K562 (cell line): Measurements from ENCODE around the gene ARHGAP25. TPM values are rescaled to one million over a fixed set of nuclear protein-coding genes. Genes with fewer than 3 reads are reported as not detected.

Experiments used
- ATAC-seq: fragments of 200-7000 bp; cut with Tn5 transposase; 3 replicates; pipeline ENCODE4 v1.9.1; 2020; ENCODE audit warnings: moderate library complexity
- BruUV-seq: library from RNA; stranded (reverse); fragments of 400-500 nt; replicated peaks from 2 replicates; lab custom pipeline; 2021; lab: Mats Ljungman, UMichigan
- CTCF ChIA-PET: fragments of 300-600 bp; formaldehyde crosslinking; extraction: SDS; loops from one replicate; lab custom pipeline; 2021; ENCODE audit warnings: low intra/inter-chr PET ratio; lab: Yijun Ruan, JAX
- POLR2A ChIA-PET: fragments of 300-600, 350-650 bp; sonication (Branson Sonifier 250); formaldehyde crosslinking; extraction: SDS; loops from one replicate; lab custom pipeline; 2021; ENCODE audit warnings: antibody characterized with exemption, inconsistent platforms; lab: Yijun Ruan, JAX
- DNase-seq, 4 experiments: peaks; one replicate each; pipeline versions ENCODE4 v3.0.0 to v3.0.0-alpha.2; 2011 to 2018; ENCODE audit warnings: low spot score in 3 of 4, mixed read lengths in 3 of 4; ENCODE audit errors: extremely low read depth in 1 of 4
- FAIRE-seq: peaks from 2 replicates; lab custom pipeline; 2011; peaks lifted over from hg19 to GRCh38; lab: Jason Lieb, UNC
- H2AFZ ChIP-seq: 2 replicates; pipeline ENCODE4 v1.6.0; 2011; ENCODE audit warnings: low read depth, low read length, control low read depth, inconsistent platforms
- H3K27ac ChIP-seq: fragments of 200-600 bp; 3 replicates; pipeline ENCODE4 v1.8.0; 2011; ENCODE audit warnings: low read depth, mild to moderate bottlenecking, control low read depth, inconsistent platforms, low read length, moderate library complexity, mixed read lengths; ENCODE audit errors: extremely low read depth
- H3K27me3 ChIP-seq, 2 experiments: fragments of 300-600 bp in 1 of 2; 2 replicates in 1 of 2; 3 replicates in 1 of 2; pipeline versions ENCODE4 v1.6.0 to v1.8.0; 2011; ENCODE audit warnings: inconsistent platforms in 2 of 2, low read length in 2 of 2, mild to moderate bottlenecking in 1 of 2, mixed read lengths in 1 of 2, moderate library complexity in 1 of 2; ENCODE audit not compliant: control insufficient read depth in 2 of 2, insufficient read depth in 2 of 2
- H3K36me3 ChIP-seq: fragments of 300-600 bp; 3 replicates; pipeline ENCODE4 v1.8.0; 2011; ENCODE audit warnings: mild to moderate bottlenecking, low read length, inconsistent platforms; ENCODE audit not compliant: control insufficient read depth, insufficient read depth
- H3K4me1 ChIP-seq, 2 experiments: fragments of 200-600 bp in 1 of 2; replicated peaks in 1 of 2; 2 replicates in 1 of 2; 3 replicates in 1 of 2; pipeline versions ENCODE4 v1.5.1 to v1.8.0; 2011; ENCODE audit warnings: inconsistent platforms in 2 of 2, low read length in 2 of 2, mild to moderate bottlenecking in 1 of 2, mixed read lengths in 1 of 2, moderate library complexity in 1 of 2; ENCODE audit not compliant: control insufficient read depth in 2 of 2, insufficient read depth in 2 of 2
- H3K4me2 ChIP-seq: 2 replicates; pipeline ENCODE4 v1.6.1; 2011; ENCODE audit warnings: low read length, control low read depth, inconsistent platforms, mixed read lengths; ENCODE audit not compliant: insufficient read depth
- H3K4me3 ChIP-seq: fragments of 200-600 bp; sonication (generic), shearing (Covaris generic); 2 replicates; pipeline ENCODE4 v1.5.1; 2016; ENCODE audit warnings: control low read depth, inconsistent platforms
- H3K79me2 ChIP-seq: fragments of 200-600 bp; 3 replicates; pipeline ENCODE4 v1.8.0; 2011; ENCODE audit warnings: low read length, inconsistent platforms; ENCODE audit not compliant: control insufficient read depth, insufficient read depth
- H3K9ac ChIP-seq, 2 experiments: 2 replicates each; pipeline versions ENCODE4 v1.6.0 to v1.6.1; 2011; ENCODE audit warnings: low read depth in 2 of 2, low read length in 2 of 2, control low read depth in 1 of 2, inconsistent platforms in 1 of 2, mild to moderate bottlenecking in 1 of 2, mixed read lengths in 1 of 2; ENCODE audit not compliant: insufficient read depth in 1 of 2
- H3K9me1 ChIP-seq: one replicate; pipeline ENCODE4 v1.6.0; 2011; ENCODE audit warnings: inconsistent platforms, mild to moderate bottlenecking, low read length, moderate library complexity; ENCODE audit not compliant: control insufficient read depth, insufficient read depth
- H3K9me3 ChIP-seq: replicated peaks from 2 replicates; pipeline ENCODE4 v1.5.1; 2011; ENCODE audit warnings: low read depth, low read length, inconsistent platforms; ENCODE audit not compliant: control insufficient read depth, insufficient read depth
- H4K20me1 ChIP-seq: replicated peaks from 2 replicates; pipeline ENCODE4 v1.6.1; 2011; ENCODE audit warnings: low read length, inconsistent platforms, mixed read lengths; ENCODE audit not compliant: control insufficient read depth, insufficient read depth
- AFF1 ChIP-seq, 2 experiments: fragments of 450-650 bp; IDR thresholded peaks; 2 replicates each; pipeline ENCODE4 v1.6.1; 2018; ENCODE audit warnings: mild to moderate bottlenecking in 2 of 2, low read depth in 1 of 2; ENCODE audit not compliant: partially characterized antibody in 2 of 2
- ATF1 ChIP-seq, 2 experiments: fragments of 450-650 bp in 1 of 2; IDR thresholded peaks; 2 replicates each; pipeline ENCODE4 v1.6.1; 2016; ENCODE audit warnings: missing compliant biosample characterization in 1 of 2, missing genetic modification characterization in 1 of 2
- BCOR ChIP-seq: fragments of 450-650 bp; IDR thresholded peaks from 2 replicates; pipeline ENCODE4 v1.6.1; 2016
- HMG20A ChIP-seq: fragments of 450-650 bp; formaldehyde crosslinking; conservative IDR thresholded peaks from 2 replicates; pipeline ENCODE4 v1.4.0; 2020; ENCODE audit warnings: mild to moderate bottlenecking, mixed read lengths
- MAFF ChIP-seq: IDR thresholded peaks from 2 replicates; pipeline ENCODE4 v1.6.1; 2012; ENCODE audit warnings: low read length, improper control_type of control experiment
- NFXL1 ChIP-seq: fragments of 450-650 bp; formaldehyde crosslinking; IDR thresholded peaks from 2 replicates; pipeline ENCODE4 v1.4.0; 2021; ENCODE audit warnings: mild to moderate bottlenecking
- NR2C2 ChIP-seq, 2 experiments: fragments of 200-800 bp in 1 of 2; sonication (Bioruptor generic) in 1 of 2; sonication (generic) in 1 of 2; formaldehyde crosslinking in 1 of 2; IDR thresholded peaks; 2 replicates each; pipeline versions ENCODE4 v1.6.1 to v1.8.0; 2016 to 2022; ENCODE audit warnings: mild to moderate bottlenecking in 1 of 2, missing compliant biosample characterization in 1 of 2, missing genetic modification characterization in 1 of 2, missing genetic modification reagents in 1 of 2
- NUFIP1 ChIP-seq: fragments of 450-650 bp; IDR thresholded peaks from 2 replicates; pipeline ENCODE4 v1.6.1; 2018; ENCODE audit not compliant: partially characterized antibody
- POLR2B ChIP-seq: fragments of 450-650 bp; IDR thresholded peaks from 2 replicates; pipeline ENCODE4 v1.6.1; 2018; ENCODE audit warnings: low read depth; ENCODE audit not compliant: partially characterized antibody
- SMARCA4 ChIP-seq: fragments of 450-650 bp; IDR thresholded peaks from 2 replicates; pipeline ENCODE4 v1.6.1; 2016
- SMARCE1 ChIP-seq: fragments of 450-650 bp; IDR thresholded peaks from 2 replicates; pipeline ENCODE4 v1.7.1; 2016; ENCODE audit warnings: mild to moderate bottlenecking
- TARDBP ChIP-seq: fragments of 450-650 bp; IDR thresholded peaks from 2 replicates; pipeline ENCODE4 v1.6.1; 2016
- TOE1 ChIP-seq, 2 experiments: fragments of 450-650 bp in 1 of 2; sonication (generic) in 1 of 2; formaldehyde crosslinking in 1 of 2; IDR thresholded peaks; 2 replicates each; pipeline versions ENCODE4 v1.7.1 to v1.8.0; 2016 to 2022; ENCODE audit warnings: borderline replicate concordance in 2 of 2, mild to moderate bottlenecking in 2 of 2, antibody characterized with exemption in 1 of 2, inconsistent platforms in 1 of 2, low read depth in 1 of 2, missing genetic modification reagents in 1 of 2, moderate library complexity in 1 of 2
- ZBTB9 ChIP-seq: fragments of 450-650 bp; formaldehyde crosslinking; IDR thresholded peaks from 2 replicates; pipeline ENCODE4 v1.4.0; 2020; ENCODE audit warnings: mild to moderate bottlenecking, moderate library complexity
- ZNF143 ChIP-seq: sonication (generic); formaldehyde crosslinking; IDR thresholded peaks from 2 replicates; pipeline ENCODE4 v1.9.0; 2022; ENCODE audit warnings: mild to moderate bottlenecking, missing genetic modification reagents
- ZNF41 ChIP-seq: fragments of 250-450 bp; sonication (Bioruptor Pico); conservative IDR thresholded peaks from 2 replicates; pipeline ENCODE4 v1.4.0; 2020; ENCODE audit warnings: mild to moderate bottlenecking
- WGBS: fragments of 100-300 bp; shearing (Covaris generic); methylation state at CpG from one replicate; pipeline ENCODE4 v1.1.6; 2016; ENCODE audit warnings: low coverage, mixed read lengths; ENCODE audit not compliant: insufficient coverage; ENCODE audit errors: missing lambda C conversion rate; 5-methylcytosine and 5-hydroxymethylcytosine counted together
- in situ Hi-C: fragments of 300-500 bp; cut with MboI; formaldehyde crosslinking; loops from 4 replicates; pipeline ENCODE4 v1.15.0; 2018; ENCODE audit warnings: inconsistent platforms, mixed read lengths
- intact Hi-C: fragments of 100-400 bp; cut with micrococcal nuclease; formaldehyde crosslinking; loops from 2 replicates; pipeline ENCODE4 v1.14.2; 2022
- polyA plus RNA-seq, 8 experiments: library from polyadenylated mRNA; depleted of rRNA in 4 of 8; stranded (reverse) in 5 of 8; unstranded in 3 of 8; fragments of >200 nt; fragmentation: Nextera tagmentation in 2 of 8; fragmentation: Illumina TruSeq in 1 of 8; extraction: Ambion mirVana in 2 of 8; extraction: Trizol in 1 of 8; gene quantifications; 2 replicates each; pipeline versions ENCODE4 v1.2.1 to v1.2.3, GENCODE V29; 2011 to 2014; ENCODE audit warnings: inconsistent platforms in 1 of 8, missing spikeins in 1 of 8
- total RNA-seq, 7 experiments: library from RNA; depleted of rRNA in 6 of 7; stranded (reverse); fragments of >200 nt in 6 of 7; fragmentation: Illumina TruSeq in 2 of 7; extraction: Trizol in 2 of 7; gene quantifications; 2 replicates each; pipeline versions ENCODE4 v1.2.1 to v1.2.3, GENCODE V29; 2011 to 2021; ENCODE audit warnings: low replicate concordance in 1 of 7

The ARHGAP25 gene
- total and polyA plus RNA-seq, 9 of the 15 experiments (the other 6 are each of a cell fraction or from before 2014, with no cell fraction given): 4.9 to 14.8 (median 10.7) TPM

GRCh38 chr2:68776124-68776523, 41.5 kb downstream of the ARHGAP25 start:
- H3K79me2 ChIP-seq: peaks cover 5% of the 10 kb centered on the region; the same call in 2 of the 3 replicates
- 74% methylated on average over 2 of the region's 2 CpGs for whole genome bisulfite sequencing
- H3K9ac ChIP-seq: 0 out of 4 replicates have a peak overlapping the region, but pooled peaks of 1 of the 2 experiments have one; percentile 40
- POLR2A ChIA-PET: interaction anchor here (0.9 to 1.4 kb wide), 4 partner anchors 10 to 15 kb away, joined by 3 to 4 read pairs (median 4); no protein-coding TSS in a partner anchor
- H3K9me1 ChIP-seq: no peaks in the 10 kb centered on the region
- H3K4me3 ChIP-seq: peak overlapping the region; percentile 33; the same call in 1 of the 2 replicates
- H3K4me2 ChIP-seq: peak overlapping the region; percentile 77
- in situ Hi-C loops (no loop called here), intact Hi-C loops (loop anchor here (2.0 kb wide), 1 partner anchor 25 kb away; no protein-coding TSS in a partner anchor)
- FAIRE-seq (no peak), ATAC-seq (peak; percentile 68), DNase-seq (peak in 1 of 4 experiments; percentile 32)
- CTCF ChIA-PET: interaction anchor here (0.7 kb wide), 1 partner anchor 133 kb away, joined by 3 read pairs; no protein-coding TSS in a partner anchor
- BruUV-seq: no TSS peak
- no peaks in the 10 kb centered on the region for H4K20me1 ChIP-seq
- H3K9me3 ChIP-seq: no peaks in the 10 kb centered on the region
- peaks cover 16 to 56% of the 10 kb centered on the region in 2 experiments for H3K4me1 ChIP-seq
- H3K27me3 ChIP-seq: no peaks in the 10 kb centered on the region
- H3K36me3 ChIP-seq: no peaks in the 10 kb centered on the region
- no peak overlapping the region for H3K27ac ChIP-seq
- H2AFZ ChIP-seq: peak overlapping the region; percentile 11; the same call in 1 of the 2 replicates
- no peak for TF ChIP-seq ZNF41
- TF ChIP-seq NFXL1 (CRISPR knock-in tag): no peak
- TF ChIP-seq SMARCA4: peak; percentile 36; the same call in 1 of the 2 replicates
- TF ChIP-seq MAFF: no peak
- no peak for TF ChIP-seq POLR2B
- no peak for TF ChIP-seq TOE1 (IDR thresholded peaks at IDR 0.05; ENCODE audit: borderline replicate concordance)
- no peak for TF ChIP-seq TOE1 (CRISPR knock-in tag; IDR thresholded peaks at IDR 0.05; ENCODE audit: borderline replicate concordance, low read depth)
- no peak for TF ChIP-seq NUFIP1
- TF ChIP-seq BCOR: no peak
- TF ChIP-seq HMG20A (CRISPR knock-in tag): no peak
- TF ChIP-seq ATF1 (CRISPR knock-in tag; IDR thresholded peaks at IDR 0.05): no peak
- TF ChIP-seq ATF1 (tag; IDR thresholded peaks at IDR 0.05): no peak
- TF ChIP-seq NR2C2 (CRISPR knock-in tag; IDR thresholded peaks at IDR 0.05): no peak
- TF ChIP-seq NR2C2 (tag; IDR thresholded peaks at IDR 0.05): 0 out of 2 replicates have a peak, but pooled peaks have one; percentile 0
- TF ChIP-seq TARDBP: no peak
- peak; percentile 49; the same call in 1 of the 2 replicates for TF ChIP-seq SMARCE1
- TF ChIP-seq AFF1 (IDR thresholded peaks at IDR 0.05; ENCODE audit: low read depth in 1 of 2, partially characterized antibody in 2 of 2): no peak
- TF ChIP-seq ZBTB9: 0 out of 2 replicates have a peak, but pooled peaks have one; percentile 24
- no peak for TF ChIP-seq ZNF143
